HepG2 (cell line): Measurements from ENCODE around the gene BTG2. TPM values are rescaled to one million over a fixed set of nuclear protein-coding genes. Genes with fewer than 3 reads are reported as not detected.

Source experiments
- ATAC-seq: fragments of 200-7000 bp; cut with Tn5 transposase; 3 replicates; pipeline ENCODE4 v1.9.1; 2020; ENCODE audit warnings: mild to moderate bottlenecking, moderate library complexity
- BruUV-seq: library from RNA; stranded (reverse); fragments of 400-500 nt; replicated peaks from 2 replicates; lab custom pipeline; 2021; lab: Mats Ljungman, UMichigan
- CTCF ChIA-PET: fragments of 300-600 bp; formaldehyde crosslinking; extraction: SDS; loops from one replicate; lab custom pipeline; 2021; ENCODE audit warnings: low total read pairs, inconsistent platforms, low intra/inter-chr PET ratio; lab: Yijun Ruan, JAX
- POLR2A ChIA-PET: fragments of 350-600 bp; sonication (Branson Sonifier 250); formaldehyde crosslinking; loops from one replicate; lab custom pipeline; 2020; ENCODE audit warnings: antibody characterized with exemption, inconsistent platforms; lab: Yijun Ruan, JAX
- DNase-seq: peaks from one replicate; pipeline ENCODE4 v3.0.0-alpha.2; 2015; ENCODE audit warnings: low spot score
- FAIRE-seq: peaks from 3 replicates; lab custom pipeline; 2011; peaks lifted over from hg19 to GRCh38; lab: Jason Lieb, UNC
- H2AFZ ChIP-seq: one replicate; pipeline ENCODE4 v1.6.1; 2011; ENCODE audit warnings: low read length, inconsistent platforms
- H3K27ac ChIP-seq: fragments of 300-600 bp; 3 replicates; pipeline ENCODE4 v1.8.0; 2011; ENCODE audit warnings: mixed run types, mild to moderate bottlenecking, mixed read lengths, low read length, inconsistent platforms; ENCODE audit not compliant: insufficient read depth; ENCODE audit errors: extremely low read length
- H3K27me3 ChIP-seq, 2 experiments: fragments of 200-600 bp in 1 of 2; 2 replicates in 1 of 2; 3 replicates in 1 of 2; pipeline versions ENCODE4 v1.6.0 to v1.8.0; 2011; ENCODE audit warnings: low read length in 2 of 2, mild to moderate bottlenecking in 2 of 2, moderate library complexity in 2 of 2, inconsistent platforms in 1 of 2; ENCODE audit not compliant: insufficient read depth in 2 of 2, control insufficient read depth in 1 of 2
- H3K36me3 ChIP-seq, 2 experiments: fragments of 200-600 bp in 1 of 2; replicated peaks in 1 of 2; 2 replicates in 1 of 2; 3 replicates in 1 of 2; pipeline versions ENCODE4 v1.5.1 to v1.8.0; 2011; ENCODE audit warnings: low read length in 2 of 2, inconsistent platforms in 1 of 2; ENCODE audit not compliant: insufficient read depth in 2 of 2, control insufficient read depth in 1 of 2
- H3K4me1 ChIP-seq: 2 replicates; pipeline ENCODE4 v1.5.1; 2012; ENCODE audit warnings: low read length, inconsistent platforms; ENCODE audit not compliant: insufficient read depth
- H3K4me2 ChIP-seq: 2 replicates; pipeline ENCODE4 v1.6.0; 2011; ENCODE audit warnings: low read depth, low read length, inconsistent platforms
- H3K4me3 ChIP-seq, 3 experiments: fragments of 200-600 bp in 1 of 3; sonication (generic), shearing (Covaris generic) in 1 of 3; replicated peaks in 1 of 3; 2 replicates each; pipeline ENCODE4 v1.5.1; 2011 to 2016; ENCODE audit warnings: low read length in 3 of 3, inconsistent platforms in 2 of 3, low read depth in 2 of 3, mild to moderate bottlenecking in 2 of 3, control low read depth in 1 of 3, mixed read lengths in 1 of 3; ENCODE audit not compliant: insufficient read depth in 1 of 3
- H3K79me2 ChIP-seq: one replicate; pipeline ENCODE4 v1.6.1; 2011; ENCODE audit warnings: low read length, inconsistent platforms; ENCODE audit not compliant: insufficient read depth
- H3K9ac ChIP-seq: 2 replicates; pipeline ENCODE4 v1.6.0; 2011; ENCODE audit warnings: mild to moderate bottlenecking, low read depth, low read length, inconsistent platforms; ENCODE audit not compliant: insufficient read depth
- H3K9me3 ChIP-seq: 2 replicates; pipeline ENCODE4 v1.5.1; 2012; ENCODE audit warnings: mild to moderate bottlenecking, low read length
- H4K20me1 ChIP-seq: 2 replicates; pipeline ENCODE4 v1.6.0; 2011; ENCODE audit warnings: inconsistent platforms, mild to moderate bottlenecking, low read length, moderate library complexity; ENCODE audit not compliant: insufficient read depth
- CHD2 ChIP-seq: IDR thresholded peaks from 2 replicates; pipeline ENCODE4 v1.6.1; 2011; ENCODE audit warnings: low read depth, low read length, improper control_type of control experiment
- CREB3 ChIP-seq: sonication (generic); formaldehyde crosslinking; IDR thresholded peaks from 2 replicates; pipeline ENCODE4 v1.5.0; 2020; ENCODE audit warnings: missing genetic modification reagents
- ELF3 ChIP-seq: IDR thresholded peaks from 2 replicates; pipeline ENCODE4 v1.6.1; 2016; ENCODE audit warnings: missing genetic modification reagents, missing compliant biosample characterization
- HNRNPK ChIP-seq: fragments of 200-400 bp; formaldehyde crosslinking; IDR thresholded peaks from 2 replicates; pipeline ENCODE4 v1.6.1; 2018; ENCODE audit warnings: low read length, low read depth, moderate library complexity, mild to moderate bottlenecking; ENCODE audit not compliant: poor library complexity, severe bottlenecking
- HOXA7 ChIP-seq: sonication (generic); formaldehyde crosslinking; IDR thresholded peaks from 2 replicates; pipeline ENCODE4 v1.8.1; 2022; ENCODE audit warnings: mild to moderate bottlenecking, missing genetic modification reagents, moderate library complexity
- NFIB ChIP-seq: sonication (generic); formaldehyde crosslinking; IDR thresholded peaks from 2 replicates; pipeline ENCODE4 v1.9.0; 2021; ENCODE audit warnings: missing genetic modification reagents, mild to moderate bottlenecking, borderline replicate concordance
- PPARG ChIP-seq: conservative IDR thresholded peaks from 2 replicates; pipeline ENCODE4 v1.6.1; 2016; ENCODE audit warnings: missing biosample characterization, missing genetic modification reagents
- RARA ChIP-seq: IDR thresholded peaks from 2 replicates; pipeline ENCODE4 v1.6.1; 2016; ENCODE audit warnings: missing genetic modification reagents, missing compliant biosample characterization
- SIX1 ChIP-seq: sonication (generic); formaldehyde crosslinking; IDR thresholded peaks from 2 replicates; pipeline ENCODE4 v1.4.0; 2020; ENCODE audit warnings: missing genetic modification reagents, borderline replicate concordance
- ZBTB43 ChIP-seq: sonication (generic); formaldehyde crosslinking; conservative IDR thresholded peaks from 2 replicates; pipeline ENCODE4 v1.4.0; 2020; ENCODE audit warnings: missing genetic modification reagents
- ZFYVE20 ChIP-seq: sonication (generic); formaldehyde crosslinking; IDR thresholded peaks from 2 replicates; pipeline ENCODE4 v1.8.0; 2023; ENCODE audit warnings: low read depth, mild to moderate bottlenecking, moderate library complexity, missing genetic modification reagents, borderline replicate concordance
- ZNF329 ChIP-seq: sonication (generic); formaldehyde crosslinking; IDR thresholded peaks from 2 replicates; pipeline ENCODE4 v1.9.0; 2021; ENCODE audit warnings: low read depth, mild to moderate bottlenecking, missing genetic modification reagents
- ZNF367 ChIP-seq: sonication (generic); formaldehyde crosslinking; IDR thresholded peaks from 2 replicates; pipeline ENCODE4 v1.4.0; 2020; ENCODE audit warnings: missing genetic modification reagents, borderline replicate concordance
- ZSCAN9 ChIP-seq: IDR thresholded peaks from 2 replicates; pipeline ENCODE4 v1.6.1; 2016; ENCODE audit warnings: borderline replicate concordance
- WGBS: methylation state at CpG from one replicate; pipeline ENCODE4 v1.1.6; 2017; ENCODE audit warnings: low lambda C conversion rate; 5-methylcytosine and 5-hydroxymethylcytosine counted together
- in situ Hi-C: cut with HindIII; loops from 2 replicates; pipeline ENCODE4 v1.10.0; 2017; ENCODE audit warnings: low pct_unique_long_range_greater_than_20kb; ENCODE audit not compliant: extremely low pct_ligation_motif_present
- intact Hi-C: fragments of 100-400 bp; cut with micrococcal nuclease; formaldehyde crosslinking; loops from one replicate; pipeline ENCODE4 v1.10.0; 2022; ENCODE audit not compliant: unreplicated experiment
- polyA plus RNA-seq, 8 experiments: library from polyadenylated mRNA; depleted of rRNA in 3 of 8; stranded (reverse) in 7 of 8; unstranded in 1 of 8; fragments of >200 nt; fragmentation: Illumina TruSeq in 4 of 8; extraction: Trizol in 4 of 8; gene quantifications; 2 replicates each; pipeline versions ENCODE4 v1.2.1 to v1.2.3, GENCODE V29; 2011 to 2016; ENCODE audit warnings: low read depth in 4 of 8, missing spikeins in 1 of 8, mixed read lengths in 1 of 8; ENCODE audit not compliant: insufficient read depth in 1 of 8
- total RNA-seq, 5 experiments: library from RNA; depleted of rRNA; stranded (reverse); fragments of >200 nt; fragmentation: Illumina TruSeq; extraction: Trizol; gene quantifications; 2 replicates each; pipeline ENCODE4 v1.2.3, GENCODE V29; 2016; ENCODE audit warnings: low read depth in 1 of 5

Gene BTG2
- total and polyA plus RNA-seq, 2 of the 13 experiments (the other 11 are each of a cell fraction or from before 2014, with no cell fraction given), result 13.6 to 18.3 TPM

GRCh38 chr1:203318229-203318517 is 12.9 kb downstream of the BTG2 start:
- WGBS, result 42% methylated on average over 1 of the region's 1 CpG
- Histone ChIP-seq H4K20me1 (no peaks in the 10 kb centered on the region), H2AFZ (no peak overlapping the region), H3K27me3 (peaks cover 0 to 8% of the 10 kb centered on the region in 2 experiments; a peak in 2 of 5 replicates), H3K79me2 (no peaks in the 10 kb centered on the region), H3K36me3 (no peaks in the 10 kb centered on the region), H3K4me3 (no peak overlapping the region), H3K9ac (no peak overlapping the region), H3K9me3 (no peaks in the 10 kb centered on the region), H3K4me2 (no peak overlapping the region), H3K27ac (no peak overlapping the region), H3K4me1 (peaks cover 7% of the 10 kb centered on the region; the same call in 1 of the 2 replicates)
- DNase-seq (no peak), ATAC-seq (no peak), FAIRE-seq (no peak)
- POLR2A ChIA-PET, result interaction anchor here (1.0 kb wide), 1 partner anchor 12 kb away, joined by 3 read pairs; no protein-coding TSS in a partner anchor
- no peak for TF ChIP-seq RARA (CRISPR knock-in tag)
- no peak for TF ChIP-seq HOXA7
- TF ChIP-seq HNRNPK, result no peak
- TF ChIP-seq CREB3, result no peak
- no peak for TF ChIP-seq PPARG (CRISPR knock-in tag)
- no peak for TF ChIP-seq ELF3 (CRISPR knock-in tag)
- TF ChIP-seq ZNF329 (CRISPR knock-in tag), result no peak
- no peak for TF ChIP-seq ZBTB43 (CRISPR knock-in tag)
- TF ChIP-seq ZNF367 (CRISPR knock-in tag), result no peak
- no peak for TF ChIP-seq ZSCAN9 (CRISPR knock-in tag)
- TF ChIP-seq SIX1 (CRISPR knock-in tag), result no peak
- no peak for TF ChIP-seq NFIB (CRISPR knock-in tag)
- TF ChIP-seq ZFYVE20, result no peak
- no peak for TF ChIP-seq CHD2
- CTCF ChIA-PET, result no interaction called here
- no TSS peak for BruUV-seq
- in situ Hi-C loops, result no loop called here
- intact Hi-C loops, result no loop called here
